Ovary (tissue), 3 donors: ENCODE measurements around the gene MAN2A1.

Source experiments
- CTCF ChIP-seq, 3 donors: fragments of 450-650 bp in 2 of 3; fragments of 200-600 bp in 1 of 3; IDR thresholded peaks; one replicate each; pipeline versions ENCODE4 v1.5.1 to v1.8.0; 2016 to 2022; ENCODE audit warnings: antibody characterized with exemption in 3 of 3, mild to moderate bottlenecking in 1 of 3
- POLR2A ChIP-seq: fragments of 450-650 bp; IDR thresholded peaks from one replicate; pipeline ENCODE4 v1.6.1; 2017; ENCODE audit warnings: antibody characterized with exemption, mild to moderate bottlenecking, moderate library complexity
- donor health status: DM: no; HTN: no; CAD: no.

- no peak for TF ChIP-seq CTCF (IDR thresholded peaks at IDR 0.05)
- TF ChIP-seq POLR2A = no peak
Measured at GRCh38 chr5:109844695-109845094, 155.0 kb downstream of the MAN2A1 start.
